ENCODE measurements around the gene AP3B1.
"Not testable (repeated sequence)": the region's sequence is repeated elsewhere in the genome, so short reads cannot be mapped to it uniquely, and the experiment has no call there.

The AP3B1 gene

GRCh38 chr5:78133423-78133822, 161.1 kb downstream of the AP3B1 start:
- DNase-seq, result no peak

DNA sequence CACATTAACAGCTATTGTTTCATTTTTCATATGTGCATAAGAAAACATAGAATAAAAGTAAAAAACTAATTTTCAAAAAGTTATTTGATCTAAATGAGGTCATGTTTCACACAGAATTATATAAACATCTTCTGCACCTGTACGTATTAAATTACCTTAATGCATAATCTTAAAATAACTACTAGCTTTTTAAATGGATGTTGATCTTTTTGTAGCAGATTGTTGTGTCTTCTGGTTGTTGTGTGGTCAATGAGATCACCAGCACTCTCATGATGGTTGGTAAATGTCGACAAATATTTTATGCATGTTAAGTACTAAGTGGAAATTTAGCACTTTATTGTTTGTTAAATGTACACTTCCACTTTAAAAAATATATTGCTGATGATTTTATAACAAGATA, 162.0 kb downstream of the AP3B1 start:
- no peak for DNase-seq

- peak in 1 of 2 experiments; percentile 16 for DNase-seq
Measured at GRCh38 chr5:78129597-78129996, 164.9 kb downstream of the AP3B1 start.

DNA sequence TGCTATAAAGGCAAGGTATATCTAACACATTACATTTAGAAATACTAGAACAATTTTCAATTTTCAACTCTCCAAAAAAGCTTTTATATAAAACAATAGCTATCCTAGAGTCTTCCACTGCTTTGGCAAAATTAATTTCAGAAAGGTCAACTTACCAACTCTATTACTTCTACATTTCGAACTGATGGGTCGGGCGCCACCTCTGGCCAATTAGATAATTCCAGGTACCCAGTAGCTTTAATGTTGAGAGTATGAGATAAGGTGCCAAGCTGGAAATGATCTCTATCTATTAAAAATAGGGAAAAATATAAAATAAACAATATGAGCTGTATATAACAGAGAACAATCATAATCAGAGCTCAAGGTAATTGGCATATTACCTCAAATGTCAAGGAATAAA, 166.6 kb downstream of the AP3B1 start:
- DNase-seq, result no peak

DNA sequence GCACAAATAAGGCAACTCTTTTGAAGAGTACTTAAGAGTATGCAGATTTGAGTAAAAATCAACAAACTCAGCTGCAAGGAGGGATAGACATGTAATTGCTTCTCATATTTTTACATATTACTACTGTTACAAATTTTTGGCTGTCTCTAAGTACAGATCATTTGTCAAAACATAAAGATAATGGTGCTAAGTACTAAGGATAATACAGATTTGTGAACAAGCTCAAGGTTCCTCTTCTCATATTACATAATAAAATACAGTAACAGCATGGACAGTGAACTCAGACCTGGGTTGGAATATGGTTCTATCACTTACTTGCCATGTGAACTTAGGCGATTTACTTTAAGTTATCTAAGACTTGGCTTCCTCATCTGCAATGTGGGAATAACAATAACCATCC, 168.0 kb downstream of the AP3B1 start:
- peak in 1 of 2 experiments; percentile 41 for DNase-seq

DNA sequence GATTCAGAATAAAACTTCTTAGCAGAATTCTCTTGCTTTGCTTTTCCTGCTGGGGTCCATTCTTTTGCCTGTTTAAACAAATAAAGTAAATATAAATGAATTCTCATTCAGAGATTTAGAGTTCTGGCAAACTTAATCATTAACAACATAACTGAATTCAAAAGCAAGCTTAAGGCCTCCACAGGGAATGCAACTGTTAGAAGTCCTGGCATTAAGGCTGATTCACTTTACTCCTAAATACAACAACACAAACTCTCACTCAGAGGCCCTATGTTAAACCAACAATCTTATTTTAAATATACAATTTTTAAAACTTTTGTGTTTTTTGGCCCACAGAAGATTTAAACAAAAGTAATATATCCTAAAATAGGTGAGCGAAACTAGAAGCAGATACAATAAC, 178.3 kb downstream of the AP3B1 start:
- DNase-seq, result no peak

DNA sequence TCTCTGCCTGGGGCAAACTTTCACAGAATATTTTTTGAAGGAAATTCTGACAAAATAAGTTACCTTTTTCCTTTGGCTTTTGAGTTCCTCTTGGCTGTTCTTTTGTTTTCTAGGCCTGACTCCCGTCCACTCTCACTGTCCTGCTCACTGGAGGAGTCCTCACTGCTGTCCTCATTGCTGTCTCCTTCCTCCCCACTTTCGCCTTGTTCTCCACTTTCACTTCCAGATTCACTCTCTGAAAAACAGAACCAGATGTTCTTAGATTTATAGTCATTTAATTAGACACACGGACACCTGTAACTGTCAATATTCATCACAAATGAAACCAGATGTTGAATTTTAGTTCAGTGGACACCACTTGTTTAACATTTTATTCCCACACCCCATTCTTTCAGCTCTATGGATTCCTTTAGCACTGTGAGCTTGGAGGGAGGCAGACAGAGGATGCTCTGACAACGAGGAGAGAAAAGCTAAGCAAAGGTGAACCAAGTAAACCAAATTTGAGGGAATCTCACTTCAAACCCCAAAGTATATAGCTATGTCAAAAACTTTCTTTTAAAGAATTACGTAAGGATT, 180.7 kb downstream of the AP3B1 start:
- DNase-seq, result peak in 1 of 2 experiments; percentile 29

DNA sequence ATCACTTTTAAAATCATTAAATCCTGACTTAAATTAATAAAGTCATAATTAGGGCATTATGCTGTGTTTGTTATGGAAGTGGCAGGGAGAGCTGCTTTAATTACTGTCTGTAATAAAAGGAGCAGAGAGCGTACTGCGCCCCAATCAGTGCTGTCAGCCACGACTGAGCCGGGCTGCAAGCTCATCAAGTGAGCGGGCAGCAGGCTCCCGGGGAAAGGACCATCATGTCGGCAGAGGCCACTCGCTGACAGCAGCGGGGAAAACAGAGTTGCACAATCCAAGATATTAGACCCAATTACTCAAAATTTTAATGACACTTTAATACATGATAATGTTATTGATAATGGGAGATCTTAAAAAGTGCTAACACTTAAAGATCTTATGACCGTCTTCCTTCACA, 181.6 kb downstream of the AP3B1 start:
- DNase-seq, result peak in 1 of 2 experiments; percentile 51

GRCh38 chr5:78109891-78110324, 184.6 kb downstream of the AP3B1 start:
- no peak for DNase-seq

GRCh38 chr5:78108564-78108963, 185.9 kb downstream of the AP3B1 start:
- DNase-seq, result no peak

DNA sequence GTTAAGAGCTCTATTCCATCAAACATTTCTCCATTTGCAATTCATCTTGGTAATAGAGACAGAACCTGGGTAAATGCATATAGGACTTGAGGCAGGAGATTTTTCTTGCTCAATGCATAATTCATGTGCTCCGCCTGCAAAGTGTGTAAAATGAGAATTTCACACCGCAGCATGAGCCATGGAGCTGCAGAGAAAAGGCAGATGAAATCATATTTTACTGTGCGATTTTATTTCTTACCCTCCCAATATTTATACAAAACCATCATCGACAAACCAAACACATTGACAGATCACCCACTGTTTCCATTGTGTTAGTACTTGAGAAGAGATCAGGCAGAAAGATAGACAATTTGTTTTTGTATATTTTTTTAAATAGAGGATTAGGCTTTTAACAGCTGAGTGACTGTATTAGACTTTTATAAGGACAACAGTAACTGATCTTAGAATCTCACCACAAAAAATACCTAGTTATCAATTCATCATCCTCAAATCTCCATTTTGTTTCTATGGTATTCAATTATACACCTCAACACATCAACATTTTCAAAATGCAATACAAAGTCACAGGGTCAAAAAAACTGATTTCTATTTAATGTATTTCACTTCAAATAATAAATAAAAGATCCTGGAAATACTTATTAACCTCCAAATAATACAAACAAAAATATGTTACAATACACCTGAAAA, 191.1 kb downstream of the AP3B1 start:
- no peak for DNase-seq

DNA sequence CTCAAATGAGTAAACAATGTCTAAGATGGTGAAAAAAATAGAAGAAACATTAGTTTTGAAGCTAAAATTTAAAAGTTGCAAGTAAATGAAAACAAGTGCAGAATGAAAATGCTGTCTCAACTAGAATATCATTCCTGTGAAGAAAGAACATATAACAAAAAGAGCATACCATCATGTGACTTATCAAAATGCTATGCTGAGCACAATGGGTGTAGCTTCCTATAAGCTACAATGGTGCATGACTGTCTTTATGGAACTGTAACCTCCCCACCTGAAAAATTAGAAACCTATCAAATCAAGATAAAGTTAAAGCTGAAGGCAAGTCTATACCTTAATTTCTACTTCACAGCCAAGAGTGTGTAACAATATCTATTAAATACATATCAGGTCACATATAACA, 192.0 kb downstream of the AP3B1 start:
- DNase-seq, result no peak

GRCh38 chr5:78095125-78095524, 199.4 kb downstream of the AP3B1 start:
- no peak for DNase-seq

GRCh38 chr5:78090002-78090401, 204.5 kb downstream of the AP3B1 start:
- DNase-seq, result no peak

GRCh38 chr5:78078858-78079257, 215.6 kb downstream of the AP3B1 start:
- DNase-seq, result no peak

DNA sequence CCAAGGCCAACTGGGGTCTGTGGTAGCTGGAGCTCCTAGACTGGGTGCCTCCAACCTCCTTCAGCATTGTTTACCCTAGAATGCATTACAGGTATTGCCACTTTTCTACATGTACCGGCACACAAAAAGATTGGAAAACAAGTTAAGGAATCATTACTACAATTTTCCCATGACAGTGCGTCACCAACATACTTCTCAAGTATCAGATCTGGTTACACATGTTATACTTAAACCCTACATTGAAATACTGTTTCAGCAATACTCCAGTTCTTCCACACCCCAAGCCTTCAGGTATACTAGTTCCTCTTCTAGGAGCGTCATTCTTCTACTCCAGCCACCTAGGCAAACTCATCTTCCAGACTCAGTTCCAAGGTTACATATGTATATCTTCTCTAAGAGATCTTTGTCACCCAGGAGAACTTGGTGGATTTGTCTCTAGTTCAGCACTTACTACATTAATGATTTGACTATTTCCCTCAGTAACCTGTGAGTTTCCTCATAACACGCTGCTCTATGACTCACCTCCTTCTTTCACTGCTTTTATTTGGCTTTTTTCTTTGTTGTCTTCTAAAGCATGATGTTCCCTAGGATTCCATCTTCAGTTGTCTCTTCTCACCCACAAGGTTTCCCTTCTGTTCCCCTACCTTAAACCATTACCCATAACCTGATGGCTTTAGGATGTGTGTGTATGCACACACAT, 217.0 kb downstream of the AP3B1 start:
- DNase-seq, result no peak

DNA sequence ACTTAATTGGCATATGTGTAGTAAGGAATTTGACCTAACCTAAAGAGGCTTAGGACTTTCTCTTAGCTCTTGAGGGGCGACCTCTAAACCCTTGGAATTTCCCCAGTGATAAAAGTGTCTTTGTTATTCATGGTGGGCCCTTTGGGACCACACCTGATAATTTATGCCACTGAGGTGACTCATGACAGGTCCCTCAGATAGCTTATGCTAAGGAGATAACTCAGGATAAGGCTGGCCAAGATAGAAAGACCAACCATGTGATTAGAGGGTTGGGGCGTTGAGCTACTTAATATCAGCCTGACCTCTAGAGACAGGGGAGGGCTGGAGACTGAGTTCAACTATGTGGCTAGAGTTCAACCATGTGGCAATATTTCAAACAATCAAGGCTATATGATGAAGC, 218.1 kb downstream of the AP3B1 start:
- no peak for DNase-seq

DNA sequence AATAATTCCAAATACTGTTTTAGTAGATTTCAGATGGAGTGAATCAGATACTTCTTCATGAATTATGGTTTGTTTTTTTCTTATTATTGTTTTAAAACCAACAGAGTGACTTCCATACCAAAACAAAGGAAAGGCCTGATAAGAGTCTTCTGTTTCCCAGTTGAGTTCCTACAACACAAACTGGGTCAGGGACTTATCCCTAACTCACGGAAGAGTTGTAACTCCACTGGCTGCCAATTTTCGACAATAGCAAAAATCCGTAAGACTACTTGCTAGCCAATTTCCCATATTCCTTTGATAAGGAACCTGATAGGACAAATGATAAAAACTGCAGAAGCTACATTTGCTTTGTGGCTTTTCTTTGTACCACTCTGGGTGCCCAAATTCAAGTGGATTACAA, 219.2 kb downstream of the AP3B1 start:
- DNase-seq, result no peak

DNA sequence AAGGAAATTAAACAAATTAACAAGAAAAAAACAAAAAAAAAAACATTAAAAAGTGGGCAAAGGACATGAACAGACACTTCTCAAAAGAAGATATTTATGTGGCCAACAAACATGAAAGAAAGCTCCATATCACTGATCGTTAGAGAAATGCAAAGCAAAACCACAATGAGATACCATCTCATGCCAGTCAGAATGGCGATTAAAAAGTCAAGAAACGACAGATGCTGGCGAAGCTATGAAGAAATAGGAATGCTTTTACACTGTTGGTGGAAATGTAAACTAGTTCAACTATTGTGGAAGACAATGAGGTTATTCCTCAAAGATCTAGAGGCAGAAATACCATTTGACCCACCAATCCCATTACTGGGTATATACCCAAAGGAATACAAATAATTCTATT, 223.8 kb downstream of the AP3B1 start:
- DNase-seq, result not testable (repeated sequence)

GRCh38 chr5:78067581-78067980, 226.9 kb downstream of the AP3B1 start:
- not testable (repeated sequence) for DNase-seq

- DNase-seq, result not testable (repeated sequence)
Measured at GRCh38 chr5:78066722-78067121, 227.8 kb downstream of the AP3B1 start.

GRCh38 chr5:78065663-78066062, 228.8 kb downstream of the AP3B1 start:
- peak in 1 of 2 experiments; percentile 33 for DNase-seq

DNA sequence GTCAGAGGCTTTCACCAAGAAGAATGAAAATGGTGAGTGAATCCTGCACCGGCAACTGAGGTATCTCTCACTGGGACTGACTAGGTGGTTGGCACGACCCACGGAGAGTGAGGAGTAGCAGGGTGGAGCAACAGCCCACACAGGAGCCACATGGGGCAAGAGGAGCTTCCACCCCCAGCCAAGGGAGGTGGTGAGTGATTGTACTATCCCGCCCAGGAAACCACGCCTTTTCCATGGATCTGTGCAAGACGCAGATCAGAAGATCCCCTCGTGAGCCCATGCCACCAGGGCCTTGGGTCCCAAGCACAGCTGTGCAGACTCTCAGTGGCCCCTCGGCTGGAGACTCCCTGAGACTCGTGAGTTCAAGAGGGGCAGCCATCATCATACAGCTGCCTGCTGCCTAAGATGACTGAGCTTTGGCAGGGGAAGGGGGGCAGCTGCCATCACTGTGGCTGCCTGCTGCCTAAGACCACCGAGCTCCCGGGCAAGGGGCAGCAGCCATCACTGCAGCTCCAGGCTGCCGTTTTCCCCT, 229.5 kb downstream of the AP3B1 start:
- DNase-seq, result no peak

DNA sequence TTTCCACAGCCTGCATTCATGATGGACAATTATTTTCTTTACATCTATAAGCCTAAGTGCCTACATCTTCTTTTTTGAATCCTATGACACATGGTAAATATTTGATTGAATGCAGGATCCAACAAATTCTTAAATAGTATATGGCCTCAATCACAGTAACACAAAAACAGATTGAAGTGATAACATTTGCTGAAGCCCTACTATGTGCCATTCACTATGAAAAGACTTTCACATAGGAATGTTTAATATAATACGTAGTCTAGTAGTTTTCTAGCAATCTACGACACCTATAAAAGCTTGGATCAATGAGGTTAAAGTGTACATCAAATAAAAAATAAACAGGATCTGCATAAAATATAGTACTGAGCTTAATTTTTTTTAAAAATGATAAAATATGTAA, 231.0 kb downstream of the AP3B1 start:
- no peak for DNase-seq

Data from NCI-H524 (cell line).